Iris pigment epithelial cell (primary cell): ENCODE data around the gene PIK3R6.

Source experiments
- DNase-seq: peaks from one replicate; pipeline ENCODE4 v3.0.0-alpha.2; 2011; ENCODE audit warnings: low read depth

The PIK3R6 gene

GRCh38 chr17:8793649-8794048, 73.8 kb downstream of the PIK3R6 start:
- DNase-seq: no peak

DNA sequence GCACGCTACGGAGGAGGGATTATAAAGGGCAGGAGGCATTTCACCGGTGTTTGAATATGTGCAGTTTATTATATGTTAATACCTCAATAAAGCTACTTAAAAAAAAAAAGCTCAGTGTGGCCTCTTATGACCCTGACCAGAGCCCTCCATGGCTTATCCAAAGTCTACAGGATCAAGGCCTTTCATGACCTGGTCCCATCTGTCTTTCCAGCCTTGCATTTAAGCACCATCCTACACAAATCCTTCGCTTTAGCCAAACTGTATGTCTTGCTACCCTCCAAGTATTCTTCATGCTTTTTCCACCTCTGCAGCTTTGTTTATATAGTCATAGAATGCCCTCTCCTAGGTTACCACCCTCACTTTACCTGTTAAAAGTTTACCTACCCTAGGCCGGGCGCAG, 74.8 kb downstream of the PIK3R6 start:
- no peak for DNase-seq

- DNase-seq: peak; percentile 85
Observed at GRCh38 chr17:8791910-8792270, 75.6 kb downstream of the PIK3R6 start.

- no peak for DNase-seq
Observed at GRCh38 chr17:8791248-8791909, 76.1 kb downstream of the PIK3R6 start.

DNA sequence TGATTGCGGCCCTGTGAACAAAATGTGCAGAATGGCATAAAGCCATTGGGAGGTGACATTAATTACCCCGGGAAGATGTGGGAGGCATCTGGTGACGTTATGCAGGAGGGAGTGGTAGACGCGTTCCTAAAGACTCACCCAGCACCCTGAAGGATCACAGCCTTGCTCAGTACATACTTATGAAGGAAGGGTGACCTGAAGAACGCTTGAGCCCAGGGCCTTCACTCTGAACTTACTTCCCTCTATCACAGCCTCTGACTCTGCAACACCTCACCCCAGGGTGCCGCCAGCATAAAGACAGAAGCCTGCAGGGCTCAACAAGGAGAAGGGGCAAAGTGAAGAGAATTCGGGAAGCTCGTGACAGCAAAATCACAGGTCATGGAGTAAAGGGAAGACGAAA, 77.7 kb downstream of the PIK3R6 start:
- no peak for DNase-seq

DNA sequence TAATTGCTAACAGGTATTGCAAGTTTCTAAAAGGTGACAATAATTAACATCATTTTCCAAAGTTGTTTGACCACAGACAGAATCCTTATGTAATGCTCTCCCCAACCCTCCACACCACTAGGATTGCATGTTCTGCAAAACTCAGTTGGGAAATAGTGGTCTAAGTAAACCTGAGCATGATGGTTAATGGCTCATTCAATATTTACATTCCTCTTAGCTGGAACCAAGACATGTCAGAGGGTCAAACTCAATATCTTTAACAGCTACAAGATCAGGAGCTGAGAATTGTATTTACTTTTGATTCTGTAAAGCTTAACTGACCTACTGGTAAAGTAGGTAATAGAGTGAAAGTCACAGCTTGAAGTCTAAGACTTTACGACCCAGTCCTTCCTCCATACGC, 78.5 kb downstream of the PIK3R6 start:
- DNase-seq: peak; percentile 9

- peak; percentile 44 for DNase-seq
Observed at GRCh38 chr17:8785547-8786413, 81.7 kb downstream of the PIK3R6 start.

- no peak for DNase-seq
Observed at GRCh38 chr17:8782176-8782575, 85.3 kb downstream of the PIK3R6 start.

DNA sequence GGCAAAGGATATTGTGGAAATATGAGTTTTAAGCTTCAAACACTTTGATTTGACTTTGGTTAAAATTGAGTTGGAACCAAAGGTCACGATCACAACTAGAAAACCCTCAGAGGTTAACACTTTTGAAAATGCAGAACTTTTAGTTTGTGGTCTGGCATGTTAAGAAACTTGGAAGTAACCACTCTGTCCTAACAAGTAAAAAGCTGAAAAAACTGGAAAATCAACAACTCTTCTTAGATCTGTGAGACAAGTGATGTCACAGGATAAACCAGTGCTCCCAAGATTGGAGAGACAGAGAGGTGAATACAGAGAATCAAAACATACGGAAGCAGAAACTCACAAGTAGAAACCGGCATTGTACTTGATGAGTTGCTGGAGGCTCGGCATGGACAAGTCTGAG, 85.7 kb downstream of the PIK3R6 start:
- DNase-seq: no peak

DNA sequence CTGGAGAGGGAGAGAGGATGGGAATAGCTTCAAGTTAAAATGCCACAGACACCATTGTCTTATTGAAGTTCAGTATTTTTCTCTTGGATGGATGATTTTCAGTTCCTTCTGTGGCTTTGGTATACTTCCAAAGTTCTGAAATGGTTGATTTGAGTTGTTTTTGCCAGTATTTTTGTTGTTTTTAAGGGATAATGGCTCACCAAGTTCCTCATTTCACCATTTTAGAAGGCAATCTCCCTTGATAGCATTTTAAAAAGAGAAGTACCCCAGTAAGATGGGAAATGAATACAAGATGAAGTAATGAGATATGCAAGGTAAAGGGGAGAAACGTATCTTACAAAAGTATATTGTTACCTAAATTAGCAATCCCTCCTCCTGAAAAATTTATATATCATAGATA, 90.6 kb downstream of the PIK3R6 start:
- DNase-seq: no peak

- DNase-seq: no peak
Observed at GRCh38 chr17:8776248-8776647, 91.2 kb downstream of the PIK3R6 start.

- peak; percentile 6 for DNase-seq
Observed at GRCh38 chr17:8766731-8767130, 100.7 kb downstream of the PIK3R6 start.

GRCh38 chr17:8762012-8762411, 105.5 kb downstream of the PIK3R6 start:
- DNase-seq: no peak

GRCh38 chr17:8758137-8758596, 109.3 kb downstream of the PIK3R6 start, which contains the start of gene SPDYE4:
Gene SPDYE4 (minus strand): TSS chr17:8758546. CDS start chr17:8758382, 164 bp downstream.
- no peak for DNase-seq

- no peak for DNase-seq
Observed at GRCh38 chr17:8757189-8757588, 110.3 kb downstream of the PIK3R6 start.

DNA sequence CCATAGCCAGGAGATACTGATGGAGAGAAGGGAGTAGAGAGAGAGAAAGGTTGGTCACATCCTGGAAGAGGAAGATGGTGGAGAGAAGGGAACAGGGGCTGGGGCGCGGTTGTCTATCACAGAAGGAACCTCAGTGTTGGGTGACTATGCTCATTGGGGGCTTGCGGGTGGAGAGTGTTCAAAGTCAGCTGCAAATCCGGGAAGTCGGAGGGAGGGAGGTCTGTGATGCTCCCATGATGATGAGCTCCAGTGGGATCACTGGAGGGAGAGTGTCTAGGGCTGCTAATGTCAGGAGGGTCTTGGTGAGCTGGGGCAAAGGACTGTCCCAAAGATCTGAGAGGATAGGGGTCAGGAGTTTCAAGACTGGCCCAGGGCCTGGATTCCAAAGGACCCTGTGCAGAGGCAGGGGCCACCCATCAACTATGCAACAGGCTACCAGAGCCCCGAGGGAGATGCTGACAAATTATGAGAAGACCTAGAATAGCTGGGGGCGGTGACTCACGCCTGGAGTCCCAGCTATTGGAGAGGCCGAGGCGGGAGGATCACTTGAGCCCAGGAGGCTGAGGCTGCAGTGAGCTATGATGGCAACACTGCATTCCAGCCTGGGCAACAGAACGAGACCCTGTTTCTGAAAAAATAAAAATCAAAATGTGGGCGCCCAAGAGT, 111.8 kb downstream of the PIK3R6 start:
- DNase-seq: no peak

DNA sequence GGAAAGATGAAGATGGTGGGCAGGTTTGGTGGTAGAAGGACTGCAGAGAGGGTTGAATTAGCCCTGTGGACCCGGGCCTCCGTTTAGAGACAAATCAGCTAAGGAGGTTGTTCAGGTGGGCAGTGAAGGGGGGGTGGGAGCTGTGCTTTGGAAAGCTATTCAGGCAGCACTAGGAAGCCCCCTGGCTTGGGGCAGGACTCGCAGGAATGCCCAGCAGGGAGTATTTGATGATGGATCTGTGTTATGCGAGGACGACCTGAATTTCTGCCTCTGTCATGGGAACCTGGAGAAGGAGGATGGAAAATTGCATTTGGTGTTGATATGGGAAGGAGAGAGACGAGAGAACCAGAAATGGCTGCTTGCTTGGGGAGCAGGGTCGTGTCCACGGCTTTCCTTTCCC, 112.6 kb downstream of the PIK3R6 start:
- DNase-seq: no peak

GRCh38 chr17:8753976-8754440, 113.5 kb downstream of the PIK3R6 start:
- DNase-seq: peak; percentile 37

GRCh38 chr17:8753136-8753975, 114.1 kb downstream of the PIK3R6 start:
- DNase-seq: no peak
